B cell (primary cell): ENCODE measurements around the gene MGST1. TPM values are rescaled to one million over a fixed set of nuclear protein-coding genes. Genes with fewer than 3 reads are reported as not detected.

ENCODE experiments used
- ATAC-seq: fragments of 200-7000 bp; cut with Tn5 transposase; one replicate; pipeline ENCODE4 v1.10.0; 2021; ENCODE audit warnings: low read depth, mild to moderate bottlenecking, moderate number of reproducible peaks, moderate library complexity
- CTCF ChIA-PET: fragments of 350-600 bp; sonication (Branson Sonifier 250); formaldehyde crosslinking; loops from one replicate; lab custom pipeline; 2021; ENCODE audit warnings: antibody characterized with exemption, inconsistent platforms; lab: Charles Lee
- POLR2A ChIA-PET: fragments of 350-600 bp; sonication (Branson Sonifier 250); formaldehyde crosslinking; loops from one replicate; lab custom pipeline; 2021; ENCODE audit warnings: antibody characterized with exemption; lab: Charles Lee
- DNase-seq: peaks from one replicate; pipeline ENCODE4 v3.0.0; 2013
- H2AFZ ChIP-seq: 2 replicates; pipeline ENCODE4 v1.6.1; 2012; ENCODE audit warnings: mild to moderate bottlenecking, low read depth, low read length; ENCODE audit not compliant: insufficient read depth, poor library complexity, severe bottlenecking
- H3K27ac ChIP-seq, 2 donors: 1 replicate in 1 of 2; 2 replicates in 1 of 2; pipeline ENCODE4 v1.5.1; 2012 to 2013; ENCODE audit warnings: low read length in 2 of 2, mild to moderate bottlenecking in 2 of 2, moderate library complexity in 1 of 2
- H3K27me3 ChIP-seq, 4 experiments: fragments of 200-600 bp in 1 of 4; sonication (generic) in 1 of 4; replicated peaks in 1 of 4; 1 replicate in 2 of 4; 2 replicates in 2 of 4; pipeline versions ENCODE4 v1.6.1 to v1.7.0; 2013 to 2016; ENCODE audit warnings: low read length in 3 of 4, mild to moderate bottlenecking in 2 of 4, mixed read lengths in 1 of 4, moderate library complexity in 1 of 4; ENCODE audit not compliant: insufficient read depth in 4 of 4, control insufficient read depth in 3 of 4; ENCODE audit errors: control extremely low read depth in 1 of 4
- H3K36me3 ChIP-seq, 2 experiments: replicated peaks in 1 of 2; 1 replicate in 1 of 2; 2 replicates in 1 of 2; pipeline versions ENCODE4 v1.6.1 to v1.7.1; 2013; ENCODE audit warnings: low read length in 1 of 2; ENCODE audit not compliant: insufficient read depth in 2 of 2, control insufficient read depth in 1 of 2; ENCODE audit errors: control extremely low read depth in 1 of 2, extremely low read depth in 1 of 2
- H3K4me1 ChIP-seq, 2 donors: fragments of 200-600 bp in 1 of 2; sonication (generic) in 1 of 2; 1 replicate in 1 of 2; 2 replicates in 1 of 2; pipeline versions ENCODE4 v1.5.1 to v1.6.1; 2013 to 2017; ENCODE audit warnings: low read length in 2 of 2; ENCODE audit not compliant: control insufficient read depth in 2 of 2, insufficient read depth in 2 of 2
- H3K4me2 ChIP-seq: replicated peaks from 2 replicates; pipeline ENCODE3; 2012; ENCODE audit warnings: mild to moderate bottlenecking, low read depth, low read length; ENCODE audit not compliant: poor library complexity, severe bottlenecking
- H3K4me3 ChIP-seq, 5 experiments: fragments of 200-600 bp in 1 of 5; sonication (generic) in 1 of 5; 1 replicate in 3 of 5; 2 replicates in 2 of 5; pipeline versions ENCODE4 v1.5.1 to v1.7.0; 2011 to 2016; ENCODE audit warnings: low read length in 4 of 5, mild to moderate bottlenecking in 4 of 5, low read depth in 2 of 5, control low read depth in 1 of 5, moderate library complexity in 1 of 5; ENCODE audit not compliant: insufficient read depth in 1 of 5; ENCODE audit errors: control extremely low read depth in 1 of 5, extremely low read depth in 1 of 5
- H3K79me2 ChIP-seq: fragments of 200-600 bp; sonication (generic); one replicate; pipeline ENCODE4 v1.6.0; 2016; ENCODE audit warnings: low read length; ENCODE audit not compliant: control insufficient read depth, insufficient read depth
- H3K9ac ChIP-seq: fragments of 200-600 bp; sonication (generic); 2 replicates; pipeline ENCODE4 v1.6.1; 2017; ENCODE audit warnings: mild to moderate bottlenecking, low read length, moderate library complexity
- H3K9me3 ChIP-seq, 3 donors: one replicate each; pipeline versions ENCODE4 v1.6.1 to v1.7.1; 2013; ENCODE audit warnings: low read length in 2 of 3; ENCODE audit not compliant: control insufficient read depth in 2 of 3, insufficient read depth in 1 of 3; ENCODE audit errors: control extremely low read depth in 1 of 3
- H4K20me1 ChIP-seq: 2 replicates; pipeline ENCODE4 v1.6.0; 2012; ENCODE audit warnings: mild to moderate bottlenecking, low read length; ENCODE audit not compliant: insufficient read depth, control insufficient read depth, poor library complexity, severe bottlenecking
- H3K27ac Mint-ChIP-seq: one replicate; pipeline ENCODE4 v1.8.0; 2021; ENCODE audit warnings: mixed read lengths
- H3K27me3 Mint-ChIP-seq: one replicate; pipeline ENCODE4 v1.8.0; 2021; ENCODE audit warnings: mixed read lengths
- H3K4me1 Mint-ChIP-seq: one replicate; pipeline ENCODE4 v1.8.0; 2021; ENCODE audit warnings: mixed read lengths
- H3K4me3 Mint-ChIP-seq: one replicate; pipeline ENCODE4 v1.8.0; 2021; ENCODE audit warnings: mixed read lengths
- H3K9me3 Mint-ChIP-seq: one replicate; pipeline ENCODE4 v1.8.0; 2022; ENCODE audit warnings: mixed read lengths; ENCODE audit not compliant: insufficient read depth
- EZH2 ChIP-seq: IDR thresholded peaks from 2 replicates; pipeline ENCODE4 v1.6.1; 2012; ENCODE audit warnings: borderline replicate concordance, low read depth, mild to moderate bottlenecking, moderate library complexity, low read length; ENCODE audit not compliant: insufficient read depth, poor library complexity, severe bottlenecking
- WGBS: methylation state at CpG from one replicate; pipeline ENCODE4 v1.1.5; 2013; ENCODE audit warnings: missing lambda C conversion rate; ENCODE audit not compliant: insufficient coverage; 5-methylcytosine and 5-hydroxymethylcytosine counted together
- intact Hi-C: fragments of 100-400 bp; cut with micrococcal nuclease; formaldehyde crosslinking; loops from one replicate; pipeline ENCODE4 v1.10.0; 2022
- polyA plus RNA-seq: library from polyadenylated mRNA; depleted of rRNA; stranded (reverse); fragments of >200 nt; gene quantifications from 2 replicates; pipeline ENCODE4 v1.2.3, GENCODE V29; 2012
- total RNA-seq, 2 donors: library from RNA; stranded (reverse); fragments of 120-200 nt in 1 of 2; gene quantifications; 1 replicate in 1 of 2; 2 replicates in 1 of 2; pipeline versions ENCODE4 v1.2.3 to v1.2.4, GENCODE V29; 2013 to 2022
- TF ChIP-seq, protein P1 (sequence below): fragments of 200-600 bp; IDR thresholded peaks from one replicate; pipeline ENCODE4 v1.8.0; 2022; ENCODE audit warnings: antibody characterized with exemption, mild to moderate bottlenecking

MGST1 gene
- total and polyA plus RNA-seq, 2 donors (not counting 1 experiment from before 2014, with no cell fraction given), result 0.25 TPM; not detected in 1

DNA sequence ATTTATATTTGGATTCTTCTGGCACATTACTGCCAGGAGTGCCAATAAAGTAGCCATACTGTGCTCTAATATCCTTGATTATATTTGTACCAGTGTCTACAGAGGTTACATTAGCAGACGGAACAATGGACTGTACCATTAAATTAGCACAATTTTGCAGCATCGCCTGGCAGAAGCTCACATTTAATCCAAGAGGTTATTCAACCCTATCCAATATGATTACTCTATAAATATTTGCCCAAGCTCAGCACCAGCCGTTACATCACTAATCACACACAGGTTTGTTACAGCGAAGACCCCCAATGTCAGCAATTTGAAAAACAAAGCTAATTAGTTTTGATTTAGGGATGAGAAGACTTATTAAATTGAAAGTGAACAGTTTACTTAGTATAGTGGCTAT, 16.9 kb upstream of the MGST1 start:
- H3K4me3 Mint-ChIP-seq, result no peak overlapping the region
- Histone ChIP-seq H3K9me3 (peaks cover 0 to 8% (median 8%) of the 10 kb centered on the region in 3 donors), H3K4me3 (no peak overlapping the region), H3K36me3 (no peaks in the 10 kb centered on the region), H2AFZ (no peak overlapping the region), H3K9ac (no peak overlapping the region), H3K79me2 (no peaks in the 10 kb centered on the region), H4K20me1 (no peaks in the 10 kb centered on the region), H3K4me1 (no peaks in the 10 kb centered on the region), H3K27me3 (no peaks in the 10 kb centered on the region), H3K27ac (no peak overlapping the region), H3K4me2 (no peak overlapping the region)
- CTCF ChIA-PET, result no interaction called here
- WGBS, result 95% methylated on average over 2 of the region's 4 CpGs
- ATAC-seq, result no peak
- no peaks in the 10 kb centered on the region for H3K4me1 Mint-ChIP-seq
- intact Hi-C loops, result no loop called here
- POLR2A ChIA-PET, result no interaction called here
- TF ChIP-seq, protein P1, sequence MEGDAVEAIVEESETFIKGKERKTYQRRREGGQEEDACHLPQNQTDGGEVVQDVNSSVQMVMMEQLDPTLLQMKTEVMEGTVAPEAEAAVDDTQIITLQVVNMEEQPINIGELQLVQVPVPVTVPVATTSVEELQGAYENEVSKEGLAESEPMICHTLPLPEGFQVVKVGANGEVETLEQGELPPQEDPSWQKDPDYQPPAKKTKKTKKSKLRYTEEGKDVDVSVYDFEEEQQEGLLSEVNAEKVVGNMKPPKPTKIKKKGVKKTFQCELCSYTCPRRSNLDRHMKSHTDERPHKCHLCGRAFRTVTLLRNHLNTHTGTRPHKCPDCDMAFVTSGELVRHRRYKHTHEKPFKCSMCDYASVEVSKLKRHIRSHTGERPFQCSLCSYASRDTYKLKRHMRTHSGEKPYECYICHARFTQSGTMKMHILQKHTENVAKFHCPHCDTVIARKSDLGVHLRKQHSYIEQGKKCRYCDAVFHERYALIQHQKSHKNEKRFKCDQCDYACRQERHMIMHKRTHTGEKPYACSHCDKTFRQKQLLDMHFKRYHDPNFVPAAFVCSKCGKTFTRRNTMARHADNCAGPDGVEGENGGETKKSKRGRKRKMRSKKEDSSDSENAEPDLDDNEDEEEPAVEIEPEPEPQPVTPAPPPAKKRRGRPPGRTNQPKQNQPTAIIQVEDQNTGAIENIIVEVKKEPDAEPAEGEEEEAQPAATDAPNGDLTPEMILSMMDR, result no peak
- no peak for TF ChIP-seq EZH2
- H3K27me3 Mint-ChIP-seq, result no peaks in the 10 kb centered on the region
- DNase-seq, result no peak
- no peak overlapping the region for H3K27ac Mint-ChIP-seq
- H3K9me3 Mint-ChIP-seq, result peaks cover 11% of the 10 kb centered on the region

DNA sequence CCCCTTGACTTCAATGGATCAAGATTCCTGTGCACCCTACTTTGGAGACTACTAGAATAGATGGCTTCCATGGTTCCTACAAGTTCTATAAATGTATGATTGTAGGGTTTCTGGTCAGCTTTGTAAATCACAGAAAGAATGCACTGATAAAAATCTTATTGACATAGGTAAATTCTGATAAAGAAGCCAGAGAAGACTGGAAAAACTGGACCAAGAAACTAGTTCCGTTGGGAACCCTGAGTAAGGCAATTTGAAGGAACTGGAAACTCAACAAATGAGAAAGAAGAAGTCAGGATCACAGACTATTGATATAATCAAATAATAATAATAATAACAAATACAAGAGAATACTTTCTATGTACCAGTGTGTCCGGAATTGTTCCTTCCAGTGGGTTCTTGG, 15.4 kb upstream of the MGST1 start:
- no peaks in the 10 kb centered on the region for H3K36me3 ChIP-seq
- POLR2A ChIA-PET, result no interaction called here

More for the DNA sequence above, 15.4 kb upstream of the MGST1 start:
- H3K27me3 ChIP-seq, result no peaks in the 10 kb centered on the region
- no peaks in the 10 kb centered on the region for H4K20me1 ChIP-seq
- no peaks in the 10 kb centered on the region for H3K4me1 ChIP-seq
- no peak for DNase-seq
- no peaks in the 10 kb centered on the region for H3K27me3 Mint-ChIP-seq
- TF ChIP-seq EZH2, result no peak
- TF ChIP-seq, protein P1, result no peak
- H3K4me3 Mint-ChIP-seq, result no peak overlapping the region
- CTCF ChIA-PET, result no interaction called here
- H3K79me2 ChIP-seq, result no peaks in the 10 kb centered on the region
- 80% methylated on average over 1 of the region's 2 CpGs for WGBS
- H3K27ac ChIP-seq, result no peak overlapping the region
- no peak for ATAC-seq
- no peak overlapping the region for H3K4me2 ChIP-seq
- H3K4me1 Mint-ChIP-seq, result no peaks in the 10 kb centered on the region
- H3K9me3 ChIP-seq, result peaks cover 0 to 8% (median 8%) of the 10 kb centered on the region in 3 donors
- no peak overlapping the region for H3K4me3 ChIP-seq
- intact Hi-C loops, result no loop called here
- H3K9me3 Mint-ChIP-seq, result peaks cover 9% of the 10 kb centered on the region
- H2AFZ ChIP-seq, result no peak overlapping the region
- H3K9ac ChIP-seq, result no peak overlapping the region
- H3K27ac Mint-ChIP-seq, result no peak overlapping the region
